ENCODE data around the gene TPST1. TPM values are rescaled to one million over a fixed set of nuclear protein-coding genes. Genes with fewer than 3 reads are reported as not detected.

TPST1 gene
- total and polyA plus RNA-seq, 9 of the 15 experiments (the other 6 are each of a cell fraction or from before 2014, with no cell fraction given) = 0.15 to 2.2 (median 0.53) TPM

- TF ChIP-seq RNF219 (CRISPR knock-in tag; IDR thresholded peaks at IDR 0.05) (no peak), RCOR1 (IDR thresholded peaks at IDR 0.05; ENCODE audit: borderline replicate concordance in 1 of 2, low read depth in 2 of 2, low read length in 2 of 2) (peak in 1 of 2 experiments; percentile 85; a peak in 2 of 4 replicates), GMEB1 (CRISPR knock-in tag; IDR thresholded peaks at IDR 0.05) (no peak), ZNF407 (IDR thresholded peaks at IDR 0.05; ENCODE audit: low read depth) (no peak), BCLAF1 (IDR thresholded peaks at IDR 0.05; ENCODE audit: borderline replicate concordance in 1 of 2, control insufficient read depth in 1 of 2, low read depth in 2 of 2, low read length in 1 of 2) (no peak)
Measured at GRCh38 chr7:66157060-66157459, 48.1 kb upstream of the TPST1 start (continued).

All from K562 (cell line).